A673 (cell line): ENCODE results near the gene LRRC4C.

Experiments used
- CTCF ChIP-seq: fragments of 300-800, 200-600 bp; sonication (generic); conservative IDR thresholded peaks from 2 replicates; pipeline ENCODE4 v1.5.1; 2017; ENCODE audit warnings: low read depth, mild to moderate bottlenecking, antibody characterized with exemption, low read length, moderate library complexity, mixed read lengths
- EZH2 ChIP-seq: fragments of 200-600 bp; sonication (generic); IDR thresholded peaks from 2 replicates; pipeline ENCODE4 v1.6.1; 2017; ENCODE audit warnings: borderline replicate concordance, low read depth, mild to moderate bottlenecking, mixed read lengths, antibody characterized with exemption, low read length; ENCODE audit not compliant: poor library complexity, severe bottlenecking

DNA sequence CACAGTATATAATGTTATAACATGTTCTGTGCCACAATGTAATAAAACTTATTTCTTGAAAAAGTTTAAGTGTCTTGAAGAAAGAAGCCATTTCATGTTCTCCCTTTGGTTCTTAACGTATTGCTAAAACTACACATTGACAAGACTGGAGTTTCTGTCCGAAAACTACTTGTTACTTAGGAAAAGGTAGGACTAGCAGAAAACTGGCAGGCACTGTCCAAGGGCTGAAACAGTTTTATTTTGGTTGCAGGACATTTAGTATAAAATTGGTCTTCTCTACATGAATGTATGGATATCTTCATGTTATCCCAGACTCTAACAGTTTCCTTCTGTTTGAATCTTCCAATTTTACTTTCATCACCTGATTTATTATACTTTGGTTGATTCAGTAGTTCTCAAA, 1027.1 kb downstream of the LRRC4C start:
- TF ChIP-seq EZH2 (no peak), CTCF (no peak)
